GM18508 (cell line): ENCODE results near the gene PTGS2.
"Not testable (repeated sequence)": the region's sequence is repeated elsewhere in the genome, so short reads cannot be mapped to it uniquely, and the experiment has no call there.

Experiments used
- ATAC-seq: cut with Tn5 transposase; IDR thresholded peaks from one replicate; pipeline ENCODE4 v1.9.1; 2021; ENCODE audit warnings: moderate number of reproducible peaks; ENCODE audit not compliant: insufficient read depth, unreplicated experiment

Gene PTGS2

GRCh38 chr1:186671136-186671825, 8.9 kb downstream of the PTGS2 start:
- no peak for ATAC-seq

DNA sequence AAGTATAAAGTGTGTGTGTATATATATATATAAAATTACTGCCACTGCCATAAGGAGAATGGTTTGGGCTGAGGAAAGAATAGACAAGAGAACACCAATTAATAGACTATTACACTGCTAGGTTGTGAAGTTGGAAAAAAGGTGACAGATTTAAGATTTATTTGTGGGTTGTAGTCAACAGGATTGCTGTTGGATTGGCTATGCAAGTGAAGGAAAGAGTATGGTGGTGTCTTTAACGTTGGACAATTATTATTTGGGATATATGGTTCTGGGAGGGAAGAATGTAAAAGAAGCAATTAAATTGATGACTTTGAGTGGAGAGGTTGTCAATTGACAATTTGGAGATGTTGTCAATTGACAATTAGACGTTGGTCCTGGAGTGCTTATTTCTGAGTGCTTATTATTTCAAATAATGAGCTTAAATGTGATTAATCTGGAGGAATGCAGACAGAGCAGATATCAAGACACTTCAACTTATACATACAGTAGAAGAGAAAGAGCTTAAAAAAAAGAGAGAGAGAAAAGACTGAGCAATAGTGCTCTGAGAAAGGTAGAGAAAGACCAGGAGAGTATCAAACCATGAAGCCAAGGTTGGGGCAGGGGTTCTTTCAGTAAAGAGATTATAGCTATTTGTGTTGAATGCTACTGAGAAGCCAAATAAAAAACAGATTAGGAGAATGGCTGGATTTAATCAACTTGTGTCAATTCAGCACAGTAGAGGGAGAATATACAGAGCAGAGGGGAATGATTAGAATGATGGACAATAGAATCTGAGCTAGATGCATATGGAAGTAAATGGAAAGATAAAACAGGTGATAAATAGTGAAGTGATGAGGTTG, 9.7 kb downstream of the PTGS2 start:
- ATAC-seq: no peak

GRCh38 chr1:186669784-186670183, 10.4 kb downstream of the PTGS2 start:
- ATAC-seq: not testable (repeated sequence)

DNA sequence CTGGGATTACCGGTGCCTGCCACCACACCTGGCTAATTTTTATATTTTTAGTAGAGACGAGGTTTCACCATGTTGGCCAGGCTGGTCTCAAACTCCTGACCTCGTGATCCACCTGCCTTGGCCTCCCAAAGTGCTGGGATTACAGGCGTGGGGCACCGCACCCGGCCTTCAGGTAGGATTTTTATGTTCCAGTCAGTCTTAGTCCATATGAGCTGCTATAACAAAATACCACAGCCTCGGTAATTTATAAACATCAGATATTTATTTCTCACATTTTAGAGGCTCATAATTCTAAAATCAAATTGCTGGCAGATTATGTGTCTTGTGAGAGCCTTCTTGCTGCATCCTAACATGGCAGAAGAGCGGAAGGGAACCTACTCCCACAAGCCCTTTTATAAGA, 16.0 kb downstream of the PTGS2 start:
- not testable (repeated sequence) for ATAC-seq

DNA sequence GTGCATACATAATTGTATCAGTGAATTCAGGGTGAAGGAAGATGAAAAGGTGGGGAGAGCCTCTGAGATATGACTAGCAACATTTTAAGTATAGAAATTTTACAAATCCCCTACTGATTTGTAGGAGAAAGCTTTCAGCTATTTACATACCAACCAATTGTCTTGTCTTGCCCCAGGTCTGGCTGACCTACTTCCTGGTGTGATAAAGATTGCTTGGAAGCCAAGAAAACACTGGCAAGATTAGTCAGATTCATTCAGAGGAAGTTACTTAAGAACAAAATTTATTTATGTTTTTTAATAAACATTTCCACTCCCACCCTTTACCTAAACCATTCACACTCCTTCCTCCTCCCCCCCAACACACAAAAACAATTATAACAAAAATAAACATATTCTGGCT, 17.5 kb downstream of the PTGS2 start:
- ATAC-seq: no peak

GRCh38 chr1:186659890-186660341, 20.3 kb downstream of the PTGS2 start:
- ATAC-seq: no peak

DNA sequence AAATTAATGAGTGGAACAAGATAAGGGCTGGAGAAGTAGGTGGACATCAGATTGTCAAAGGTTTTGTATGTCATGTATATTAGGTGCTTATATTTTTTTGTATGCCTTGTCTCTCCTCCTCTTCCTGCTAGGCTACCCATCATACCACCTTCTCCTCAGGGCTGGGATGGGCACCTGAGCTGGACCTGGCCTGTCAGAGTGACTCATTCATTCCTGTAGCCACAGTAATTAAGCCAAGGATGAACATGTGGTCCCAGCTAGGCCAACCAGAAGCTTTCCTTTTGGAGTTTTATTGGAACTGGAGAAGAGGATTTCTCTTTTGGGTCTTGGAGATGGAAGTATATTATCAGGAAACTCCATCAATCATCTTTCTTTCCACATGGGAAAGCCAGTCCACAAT, 21.2 kb downstream of the PTGS2 start:
- ATAC-seq: no peak

DNA sequence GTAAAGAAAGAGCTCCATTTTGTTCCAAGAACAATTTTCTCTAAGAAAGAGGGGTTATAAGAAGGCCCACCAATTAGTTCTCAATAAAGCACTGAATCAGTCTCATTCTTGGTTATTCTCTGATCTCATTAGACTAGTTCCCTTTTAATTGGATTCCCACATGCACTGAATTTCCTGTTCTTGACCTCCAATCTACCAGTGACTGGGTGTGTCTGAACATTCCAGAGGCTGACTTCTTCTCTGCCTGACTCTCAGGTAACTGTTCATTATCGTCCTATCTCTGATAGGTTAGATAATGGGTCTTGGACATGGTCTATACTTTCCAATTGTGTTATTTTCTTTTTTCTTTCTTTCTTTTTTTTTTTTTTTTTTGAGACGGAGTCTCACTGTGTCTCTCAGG, 22.7 kb downstream of the PTGS2 start:
- no peak for ATAC-seq

DNA sequence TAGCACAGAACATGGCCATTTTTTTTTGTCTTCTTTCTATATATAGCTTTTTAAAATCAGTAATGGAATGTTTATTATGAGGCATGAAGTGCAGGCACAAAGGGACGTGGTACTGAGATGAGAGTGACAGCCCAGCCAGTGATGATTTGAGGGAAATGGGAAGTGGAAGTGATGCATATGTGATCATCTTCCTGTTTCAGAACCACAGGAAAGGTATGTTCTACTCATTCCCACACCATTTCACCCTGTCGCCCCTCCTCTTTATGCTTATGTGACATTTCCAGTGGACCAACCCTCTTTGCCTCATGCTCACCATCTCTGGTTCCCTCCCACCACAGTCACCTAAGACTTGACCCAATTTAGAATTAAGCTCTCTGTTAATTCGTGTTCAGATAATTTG, 24.3 kb downstream of the PTGS2 start:
- no peak for ATAC-seq

- ATAC-seq: no peak
Observed at GRCh38 chr1:186654741-186655140, 25.5 kb downstream of the PTGS2 start.

- no peak for ATAC-seq
Observed at GRCh38 chr1:186653312-186653711, 26.9 kb downstream of the PTGS2 start.

DNA sequence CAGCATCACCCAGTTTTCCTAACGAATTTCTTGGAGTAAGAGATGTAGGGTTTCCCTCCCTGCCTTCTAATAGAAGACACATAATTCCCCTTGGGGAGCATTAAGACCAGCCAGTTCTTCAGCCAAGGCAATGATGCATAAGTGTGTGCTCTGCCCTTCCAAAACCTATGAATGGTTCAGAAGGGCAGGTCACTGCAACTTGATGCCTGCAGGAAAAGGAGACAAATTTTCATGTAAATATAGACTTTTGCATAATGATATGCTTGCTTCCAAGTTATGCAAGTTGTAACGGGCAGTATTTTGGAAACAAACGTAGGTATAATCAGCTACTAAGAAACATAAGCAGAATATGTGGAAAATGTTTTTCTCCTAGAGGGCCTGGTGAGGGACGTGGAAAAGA, 31.6 kb downstream of the PTGS2 start:
- no peak for ATAC-seq

DNA sequence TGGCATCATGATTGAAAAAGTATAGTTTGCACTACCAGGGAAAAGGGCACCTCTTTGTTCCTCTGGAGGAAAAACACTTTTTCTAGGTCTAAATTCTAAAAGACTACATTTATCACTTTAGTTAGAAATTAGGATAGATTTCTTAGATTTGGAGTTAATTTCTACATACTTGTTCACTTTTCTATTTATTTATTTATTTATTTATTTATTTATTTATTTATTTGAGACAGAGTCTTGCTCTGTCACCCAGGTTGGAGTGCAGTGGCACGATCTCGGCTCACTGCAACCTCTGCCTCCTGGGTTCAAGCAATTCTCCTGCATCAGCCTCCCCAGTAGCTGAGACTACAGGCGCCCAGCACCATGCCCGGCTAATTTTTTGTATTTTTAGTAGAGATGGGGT, 32.2 kb downstream of the PTGS2 start:
- ATAC-seq: not testable (repeated sequence)

DNA sequence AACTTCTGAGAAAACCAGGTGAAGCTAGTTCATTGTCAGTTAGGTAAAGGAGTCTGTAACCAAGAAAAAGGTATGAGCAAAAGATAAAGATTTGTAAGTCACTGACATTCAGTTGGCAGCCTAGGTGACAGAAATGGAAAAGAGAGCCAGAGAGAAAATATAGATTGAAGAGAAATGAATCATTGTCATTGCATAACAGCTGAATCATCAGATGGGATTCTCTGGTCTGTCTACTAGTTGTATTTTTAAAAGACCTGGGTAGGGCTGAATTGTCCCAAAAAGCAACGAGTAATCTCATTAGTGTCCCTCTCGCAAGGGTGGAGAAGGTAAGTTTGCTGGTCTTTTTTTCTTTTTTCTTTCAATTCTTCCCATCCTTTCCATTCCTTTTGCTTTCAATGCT, 36.6 kb downstream of the PTGS2 start:
- ATAC-seq: no peak

DNA sequence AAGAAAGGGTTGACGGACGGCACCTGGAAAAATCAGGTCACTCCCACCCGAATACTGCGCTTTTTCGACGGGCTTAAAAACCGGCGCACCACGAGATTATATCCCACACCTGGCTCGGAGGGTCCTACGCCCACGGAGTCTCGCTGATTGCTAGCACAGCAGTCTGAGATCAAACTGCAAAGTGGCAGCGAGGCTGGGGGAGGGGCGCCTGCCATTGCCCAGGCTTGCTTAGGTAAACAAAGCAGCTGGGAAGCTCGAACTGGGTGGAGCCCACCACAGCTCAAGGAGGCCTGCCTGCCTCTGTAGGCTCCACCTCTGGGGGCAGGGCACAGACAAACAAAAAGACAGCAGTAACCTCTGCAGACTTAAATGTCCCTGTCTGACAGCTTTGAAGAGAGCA, 42.7 kb downstream of the PTGS2 start:
- not testable (repeated sequence) for ATAC-seq

DNA sequence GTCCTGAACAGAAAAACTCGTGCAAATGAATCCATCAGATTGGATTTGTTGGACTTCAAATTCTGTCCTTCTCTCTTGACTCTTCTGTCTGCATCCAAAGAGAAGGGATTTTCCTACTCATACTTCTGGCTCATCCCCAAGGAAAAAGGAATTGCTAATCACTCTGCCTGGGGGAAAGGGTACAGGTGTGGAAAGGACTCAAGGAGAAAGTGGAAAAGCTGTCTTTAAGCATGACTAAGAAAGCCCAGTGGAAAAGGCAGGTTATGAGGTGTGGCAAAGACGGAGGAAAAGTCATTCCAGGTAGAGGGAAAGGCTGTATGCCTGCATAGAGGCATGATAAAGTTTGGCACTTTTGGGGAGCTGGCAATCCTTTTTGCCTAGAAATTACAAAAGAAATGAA, 43.4 kb downstream of the PTGS2 start:
- no peak for ATAC-seq

DNA sequence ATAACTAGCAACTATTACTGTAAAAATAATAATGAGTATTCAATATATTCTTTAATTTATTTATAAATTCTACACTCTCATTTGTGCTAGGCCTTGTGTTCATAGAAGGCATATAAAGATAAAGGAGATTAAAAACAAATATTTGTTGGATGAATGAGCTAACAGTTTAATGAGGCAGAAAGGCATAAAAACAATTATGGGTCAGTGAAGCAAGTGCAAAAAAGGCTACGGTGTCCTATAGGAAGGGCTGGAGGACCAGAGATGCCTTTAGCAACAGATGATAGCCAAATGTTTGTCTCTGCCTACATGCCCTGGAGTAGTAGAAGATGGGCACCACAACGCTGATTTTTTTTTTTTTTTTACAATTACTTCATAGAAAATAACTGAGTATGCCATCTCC, 45.7 kb downstream of the PTGS2 start:
- ATAC-seq: no peak

GRCh38 chr1:186633116-186633515, 47.1 kb downstream of the PTGS2 start:
- ATAC-seq: no peak

DNA sequence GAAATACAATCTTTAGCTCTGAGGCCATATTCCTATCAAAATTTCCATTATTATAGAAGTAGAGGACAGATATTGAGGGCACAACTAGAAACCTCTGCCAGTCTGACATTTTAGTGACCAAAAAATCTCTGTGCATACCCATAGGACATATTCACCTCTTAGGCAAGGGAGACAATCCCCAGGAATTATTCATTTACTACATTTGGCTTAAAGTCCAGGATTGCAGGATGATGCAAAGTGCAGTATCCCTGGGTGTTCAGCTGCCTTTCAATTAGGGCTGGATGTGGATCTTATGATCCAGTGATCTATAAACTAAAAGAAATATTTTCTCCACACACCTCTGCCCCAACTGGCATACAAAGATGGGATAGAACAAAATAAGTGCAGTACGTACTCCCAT, 50.9 kb downstream of the PTGS2 start:
- no peak for ATAC-seq

GRCh38 chr1:186628910-186629309, 51.3 kb downstream of the PTGS2 start:
- no peak for ATAC-seq

DNA sequence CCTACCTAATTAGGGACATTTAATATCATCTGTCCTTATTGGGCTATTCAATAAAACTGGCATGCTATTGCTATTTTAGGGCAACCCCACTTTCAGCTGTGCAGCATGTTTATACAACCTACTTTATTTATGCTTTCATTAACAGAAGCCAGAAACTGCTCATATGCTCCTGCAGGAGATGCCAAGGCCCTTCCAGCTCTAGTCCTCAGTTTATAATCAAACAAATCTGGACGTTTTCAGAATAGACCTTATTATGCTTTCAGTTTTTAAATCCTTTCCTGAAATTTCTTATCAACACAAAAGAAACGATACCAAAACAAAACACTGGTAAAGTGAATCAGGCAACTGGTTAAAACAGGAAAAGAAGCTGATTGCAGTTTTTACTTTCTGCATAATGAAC, 53.2 kb downstream of the PTGS2 start:
- ATAC-seq: no peak
